ENCODE data around the gene XYLT1.

Gene XYLT1

GRCh38 chr16:17313793-17314547 is 156.8 kb downstream of the XYLT1 start:
- no peak for TF ChIP-seq CTCF (IDR thresholded peaks at IDR 0.05; ENCODE audit: low read depth, low read length, missing control alignments)
- DNase-seq (ENCODE audit: extremely low read depth, low read depth), result no peak
- H3K4me3 ChIP-seq (replicated peaks; ENCODE audit: low read depth, low read length), result no peak overlapping the region

GRCh38 chr16:17313085-17313611 is 157.6 kb downstream of the XYLT1 start:
- H3K4me3 ChIP-seq (replicated peaks; ENCODE audit: low read depth, low read length), result no peak overlapping the region
- no peak for DNase-seq (ENCODE audit: extremely low read depth, low read depth)
- TF ChIP-seq CTCF (IDR thresholded peaks at IDR 0.05; ENCODE audit: low read depth, low read length, missing control alignments), result no peak

- TF ChIP-seq CTCF (IDR thresholded peaks at IDR 0.05; ENCODE audit: low read depth, low read length, missing control alignments), result no peak
- no peak for DNase-seq (ENCODE audit: extremely low read depth, low read depth)
- H3K4me3 ChIP-seq (replicated peaks; ENCODE audit: low read depth, low read length), result no peak overlapping the region
Measured at GRCh38 chr16:17312094-17312710, 158.6 kb downstream of the XYLT1 start.

- DNase-seq (ENCODE audit: extremely low read depth, low read depth), result no peak
- no peak for TF ChIP-seq CTCF (IDR thresholded peaks at IDR 0.05; ENCODE audit: low read depth, low read length, missing control alignments)
- no peak overlapping the region for H3K4me3 ChIP-seq (replicated peaks; ENCODE audit: low read depth, low read length)
Measured at GRCh38 chr16:17311333-17312093, 159.2 kb downstream of the XYLT1 start.

GRCh38 chr16:17309510-17309909 is 161.2 kb downstream of the XYLT1 start:
- no peak for DNase-seq (ENCODE audit: extremely low read depth, low read depth)
- H3K4me3 ChIP-seq (replicated peaks; ENCODE audit: low read depth, low read length), result no peak overlapping the region
- no peak for TF ChIP-seq CTCF (IDR thresholded peaks at IDR 0.05; ENCODE audit: low read depth, low read length, missing control alignments)

GRCh38 chr16:17308186-17308585 is 162.6 kb downstream of the XYLT1 start:
- no peak for DNase-seq (ENCODE audit: extremely low read depth, low read depth)
- no peak for TF ChIP-seq CTCF (IDR thresholded peaks at IDR 0.05; ENCODE audit: low read depth, low read length, missing control alignments)
- H3K4me3 ChIP-seq (replicated peaks; ENCODE audit: low read depth, low read length), result no peak overlapping the region
